GM19438 (cell line): ENCODE results near the gene VPS13D.
"Not testable (repeated sequence)": the region's sequence is repeated elsewhere in the genome, so short reads cannot be mapped to it uniquely, and the experiment has no call there.

Experiments used
- ATAC-seq: cut with Tn5 transposase; IDR thresholded peaks from one replicate; pipeline ENCODE4 v1.9.1; 2021; ENCODE audit warnings: low read depth; ENCODE audit not compliant: unreplicated experiment

Gene VPS13D

DNA sequence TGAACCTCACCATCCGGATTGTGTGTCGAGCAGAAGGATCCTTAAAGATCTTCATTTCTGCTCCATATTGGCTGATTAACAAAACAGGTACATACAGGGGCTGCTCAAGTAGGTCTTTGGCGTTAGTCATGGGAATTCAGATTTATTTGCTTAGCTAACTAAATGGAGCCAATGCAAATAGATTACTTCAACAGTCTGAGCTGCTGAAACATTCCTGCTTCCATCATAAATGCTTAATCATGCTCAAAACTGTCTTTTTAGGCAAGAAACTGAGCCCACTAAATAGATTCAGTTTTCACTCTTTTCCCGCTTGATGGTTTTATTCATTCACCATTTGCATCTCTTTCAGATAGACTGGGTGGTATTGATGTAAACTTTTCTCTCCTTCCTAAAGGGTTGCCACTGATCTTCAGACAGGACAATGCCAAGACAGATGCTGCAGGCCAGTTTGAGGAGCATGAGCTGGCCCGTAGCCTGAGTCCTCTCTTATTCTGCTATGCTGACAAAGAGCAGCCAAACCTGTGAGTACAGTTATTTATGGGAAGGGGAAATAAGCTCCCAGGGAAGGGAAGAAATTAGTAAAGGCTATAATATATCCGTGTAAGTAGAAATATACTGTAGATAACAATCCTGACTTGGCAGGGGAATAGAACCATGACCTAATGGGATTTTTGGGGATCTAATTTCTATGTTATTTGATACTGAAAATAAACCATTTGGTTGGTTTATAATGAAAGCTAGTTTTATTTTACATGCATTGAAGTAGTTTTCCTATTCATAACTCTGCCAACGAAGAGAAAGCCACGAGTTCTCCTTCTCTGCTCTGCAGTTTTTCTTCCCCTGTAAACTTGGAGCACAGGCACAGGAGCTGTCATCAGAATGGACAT is 126.4 kb downstream of the VPS13D start:
- ATAC-seq: no peak

DNA sequence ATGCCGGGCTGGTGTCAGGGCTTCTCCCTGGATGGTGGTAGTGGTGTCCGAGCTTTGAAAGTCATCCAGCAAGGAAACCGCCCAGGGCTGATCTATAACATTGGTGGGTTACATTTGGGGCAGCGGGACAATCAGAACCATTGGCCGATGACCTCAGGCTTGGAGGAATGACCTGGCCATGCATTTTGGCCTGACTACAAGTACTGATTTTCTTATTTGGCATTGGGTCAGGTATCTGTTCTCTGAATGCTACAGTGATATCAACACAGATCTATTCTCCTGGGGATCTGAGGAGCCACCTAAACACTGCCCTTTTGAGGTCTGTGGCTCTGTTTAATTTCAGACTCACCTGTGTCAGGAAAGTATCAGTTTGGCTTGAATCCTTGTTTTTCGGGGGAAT is 128.7 kb downstream of the VPS13D start:
- ATAC-seq: no peak

DNA sequence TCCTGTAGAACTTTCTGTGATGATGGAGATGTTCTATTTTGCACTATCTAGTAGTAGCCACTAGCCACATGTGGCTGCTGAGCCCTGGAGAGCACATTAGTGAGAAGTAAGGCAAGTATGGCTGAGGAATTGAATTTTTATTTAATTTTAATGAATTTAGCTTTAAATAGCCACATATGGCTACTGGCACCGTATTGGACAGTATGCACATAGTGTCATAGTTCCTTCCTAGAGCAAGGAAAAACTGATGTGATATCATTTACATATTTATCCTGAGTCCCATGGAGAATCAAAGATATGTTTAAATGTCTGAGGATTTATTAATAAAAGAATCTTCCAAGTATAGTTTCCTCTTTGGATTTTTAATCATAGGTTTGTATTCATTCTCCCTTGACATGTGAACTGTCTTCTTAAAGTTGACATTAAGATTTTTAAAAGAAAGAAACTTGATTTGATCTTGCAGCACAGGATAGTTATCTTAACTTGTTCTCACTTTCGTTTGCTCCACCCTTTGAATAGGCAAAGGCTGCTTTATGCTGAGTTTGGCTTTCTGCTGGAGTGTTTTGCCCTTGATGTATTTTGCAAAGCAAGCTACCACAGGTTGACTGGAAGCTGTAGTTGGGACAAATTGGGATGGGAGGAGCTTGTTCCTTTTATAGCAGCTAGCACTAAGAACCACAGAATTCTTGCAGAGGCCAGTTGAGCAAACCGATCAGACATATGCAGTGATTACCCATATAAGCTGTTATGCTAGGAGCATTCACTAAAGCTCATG is 129.7 kb downstream of the VPS13D start:
- no peak for ATAC-seq

DNA sequence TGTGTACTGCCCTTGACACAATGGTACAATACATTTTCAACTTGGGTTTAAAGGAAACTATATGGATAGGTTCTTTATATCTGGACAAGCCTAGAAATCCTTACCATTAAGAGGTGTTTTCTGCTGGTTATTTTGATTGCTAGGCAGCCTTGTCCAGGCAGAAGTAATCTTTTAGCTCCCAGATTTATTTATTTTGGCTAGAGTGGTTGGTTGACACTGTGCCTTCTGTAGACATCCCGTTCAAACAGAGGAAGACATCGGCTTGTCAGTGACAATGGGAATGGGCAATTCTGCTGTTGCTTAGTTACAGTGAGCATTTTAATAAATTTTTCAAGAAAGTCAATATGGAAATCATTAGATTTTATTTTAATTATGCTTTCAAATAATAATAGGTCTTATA is 138.8 kb downstream of the VPS13D start:
- ATAC-seq: no peak

DNA sequence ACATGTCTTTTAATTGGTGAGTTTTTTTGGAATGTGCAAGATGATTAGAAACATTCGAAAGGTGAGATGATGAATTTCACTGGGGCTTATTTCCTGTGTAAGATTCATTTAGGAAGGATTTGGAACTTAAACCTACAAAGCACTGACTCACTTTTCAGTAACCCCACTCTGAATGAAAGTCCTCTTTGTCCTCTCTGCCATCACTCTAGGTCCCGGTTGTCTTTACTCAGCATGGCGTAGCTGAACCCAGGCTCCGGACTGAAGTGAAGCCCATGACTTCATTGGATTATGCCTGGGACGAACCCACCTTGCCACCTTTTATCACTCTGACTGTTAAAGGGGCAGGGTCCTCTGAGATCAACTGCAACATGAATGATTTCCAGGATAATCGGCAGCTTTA is 139.4 kb downstream of the VPS13D start:
- no peak for ATAC-seq

DNA sequence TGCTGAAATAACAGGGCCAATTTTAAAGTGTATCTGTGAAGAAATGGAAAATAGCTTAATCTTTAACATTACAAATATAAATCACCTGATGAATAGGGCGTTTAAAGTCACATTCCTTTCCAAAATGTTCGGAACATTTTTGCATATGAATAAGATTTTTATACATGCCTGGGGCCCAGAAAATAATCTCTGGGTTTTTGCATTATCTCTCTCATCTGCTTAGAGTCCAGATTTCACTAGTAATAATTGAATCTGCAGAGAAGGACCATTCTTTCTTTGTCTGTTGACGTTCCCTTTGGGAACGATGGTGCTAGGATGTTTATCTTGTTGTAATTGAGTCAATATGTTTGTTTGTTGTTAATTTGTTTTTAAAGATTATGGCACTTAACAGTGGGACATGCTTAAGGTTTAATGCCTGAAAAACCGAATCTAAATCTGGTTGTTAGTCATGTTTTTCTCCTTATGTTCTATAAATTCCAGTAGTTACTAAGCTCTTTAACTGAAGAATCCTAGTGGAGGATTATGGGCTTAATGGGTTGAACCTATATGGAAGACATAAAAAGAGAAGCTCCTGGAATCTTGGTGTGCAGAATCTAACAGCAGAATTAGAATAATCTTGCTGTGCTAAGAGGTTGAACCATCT is 140.6 kb downstream of the VPS13D start:
- no peak for ATAC-seq

DNA sequence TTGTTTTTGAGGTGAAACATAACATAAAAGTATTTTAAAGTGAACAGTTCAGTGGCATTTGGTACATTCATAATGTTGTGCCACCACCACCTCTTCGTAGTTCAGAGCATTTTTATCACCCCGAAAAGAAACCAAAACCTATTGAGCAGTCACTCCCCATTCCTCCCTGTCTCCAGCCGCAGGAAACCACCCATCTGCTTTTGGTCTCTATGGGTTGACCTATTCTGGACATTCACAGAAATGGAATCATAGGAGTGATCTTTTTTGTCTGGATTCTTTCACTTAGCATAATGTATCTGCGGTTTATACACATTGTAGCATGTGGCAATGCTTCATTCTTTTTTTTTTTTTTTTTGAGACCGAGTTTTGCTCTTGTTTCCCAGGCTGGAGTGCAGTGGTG is 141.2 kb downstream of the VPS13D start:
- no peak for ATAC-seq

DNA sequence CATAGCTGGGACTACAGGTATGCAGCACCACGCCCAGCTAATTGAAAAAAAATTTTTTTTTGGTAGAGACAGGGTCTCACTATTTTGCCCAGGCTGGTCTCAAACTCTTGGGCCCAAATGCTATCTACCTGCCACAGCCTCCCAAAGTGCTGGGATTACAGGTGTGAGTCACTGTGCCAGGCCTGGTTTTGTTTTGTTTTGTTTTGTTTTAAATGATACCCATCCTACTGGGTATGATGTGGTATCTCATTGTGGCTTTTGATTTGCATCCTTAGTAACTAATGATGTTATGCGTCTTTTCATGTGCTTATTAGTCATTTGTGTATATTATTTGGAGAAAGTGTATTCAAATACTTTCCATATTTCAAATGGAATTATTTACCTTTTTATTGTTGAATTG is 142.3 kb downstream of the VPS13D start:
- no peak for ATAC-seq

DNA sequence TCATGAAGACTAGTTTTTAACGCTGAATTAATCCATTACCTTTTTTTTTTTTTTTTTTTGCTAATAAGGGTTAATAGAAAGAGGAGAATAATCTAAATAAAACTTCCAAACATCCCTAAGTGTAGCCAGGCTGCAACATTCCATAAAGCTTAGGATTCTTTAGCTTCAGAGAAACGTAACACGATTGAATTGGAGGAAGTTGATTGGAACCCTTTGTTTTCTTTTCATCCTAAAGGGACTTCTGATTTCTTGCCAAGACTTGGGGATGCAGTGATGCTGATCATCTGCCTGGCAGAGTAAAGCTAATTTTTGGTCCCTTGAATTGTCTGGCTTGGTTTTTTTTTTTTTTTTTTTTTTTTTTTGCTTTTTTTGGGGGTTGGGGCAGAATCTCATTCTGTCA is 142.9 kb downstream of the VPS13D start:
- ATAC-seq: no peak

DNA sequence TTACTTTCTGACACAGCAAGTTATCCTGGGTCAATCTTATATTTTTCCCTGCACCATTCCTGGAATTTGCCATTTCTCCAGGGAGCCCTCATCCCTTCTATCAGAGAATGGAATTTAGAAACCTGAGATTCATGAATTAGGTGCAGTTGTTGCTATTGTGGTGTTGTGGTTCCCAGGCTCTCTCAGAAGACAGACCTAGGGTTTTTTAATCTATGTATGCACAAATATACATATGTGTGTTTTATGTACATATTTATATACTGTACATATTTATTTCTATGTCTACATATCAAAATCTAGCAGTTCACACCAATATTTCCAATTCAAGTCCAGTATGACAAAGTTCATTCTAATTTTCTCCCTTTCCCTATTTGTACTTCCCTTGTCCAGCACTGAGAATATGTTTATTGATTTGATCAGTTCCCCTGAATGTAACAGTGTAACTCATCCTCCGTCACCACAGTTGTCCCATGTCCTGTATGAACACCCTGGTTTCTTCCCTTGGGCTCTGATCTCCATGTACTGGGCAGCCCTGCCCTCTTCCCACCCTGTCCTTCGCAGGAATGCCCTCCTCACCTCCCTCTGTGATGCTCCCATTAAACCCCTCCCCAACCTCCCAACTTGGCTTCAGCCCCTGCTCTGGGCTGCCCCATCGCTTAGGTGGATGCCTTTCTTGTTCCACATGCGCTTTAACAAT is 145.5 kb downstream of the VPS13D start:
- ATAC-seq: no peak

DNA sequence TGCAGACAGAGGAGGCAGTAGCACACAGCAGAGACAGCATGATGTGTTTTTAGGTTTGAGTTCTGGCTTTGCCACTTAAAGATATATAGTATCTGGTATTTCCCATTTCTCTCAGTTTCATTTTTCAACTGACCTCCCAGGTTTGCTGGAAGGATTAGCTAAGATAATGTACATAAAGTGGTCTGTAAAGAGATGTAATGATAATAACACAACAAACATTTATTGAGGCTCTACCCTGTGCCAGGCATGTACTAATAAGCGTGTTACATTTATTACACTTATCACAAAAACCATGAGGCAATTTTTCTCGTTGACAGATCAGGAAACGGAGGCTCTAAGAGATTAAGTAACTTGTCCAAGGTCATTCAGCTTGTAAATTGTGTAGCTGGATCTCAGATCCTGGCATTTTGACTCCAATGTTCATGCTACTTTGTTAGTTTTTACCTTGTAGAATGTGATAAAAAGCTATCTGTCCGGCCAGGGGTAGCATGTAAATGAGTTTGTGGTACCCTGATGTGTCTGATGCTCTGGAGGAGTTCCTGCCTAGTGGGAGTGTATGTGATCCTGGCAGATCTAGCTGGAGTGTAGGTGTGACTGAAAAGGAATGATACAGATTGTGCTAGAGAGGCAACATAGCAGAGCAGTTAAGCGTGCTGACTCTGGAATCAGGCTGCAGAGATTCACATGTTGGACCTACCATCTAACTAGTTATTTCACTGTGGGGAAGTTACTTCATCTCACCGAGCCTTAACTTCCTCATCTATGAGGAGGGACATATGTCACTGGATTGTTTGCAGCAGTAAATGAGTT is 146.6 kb downstream of the VPS13D start:
- no peak for ATAC-seq

DNA sequence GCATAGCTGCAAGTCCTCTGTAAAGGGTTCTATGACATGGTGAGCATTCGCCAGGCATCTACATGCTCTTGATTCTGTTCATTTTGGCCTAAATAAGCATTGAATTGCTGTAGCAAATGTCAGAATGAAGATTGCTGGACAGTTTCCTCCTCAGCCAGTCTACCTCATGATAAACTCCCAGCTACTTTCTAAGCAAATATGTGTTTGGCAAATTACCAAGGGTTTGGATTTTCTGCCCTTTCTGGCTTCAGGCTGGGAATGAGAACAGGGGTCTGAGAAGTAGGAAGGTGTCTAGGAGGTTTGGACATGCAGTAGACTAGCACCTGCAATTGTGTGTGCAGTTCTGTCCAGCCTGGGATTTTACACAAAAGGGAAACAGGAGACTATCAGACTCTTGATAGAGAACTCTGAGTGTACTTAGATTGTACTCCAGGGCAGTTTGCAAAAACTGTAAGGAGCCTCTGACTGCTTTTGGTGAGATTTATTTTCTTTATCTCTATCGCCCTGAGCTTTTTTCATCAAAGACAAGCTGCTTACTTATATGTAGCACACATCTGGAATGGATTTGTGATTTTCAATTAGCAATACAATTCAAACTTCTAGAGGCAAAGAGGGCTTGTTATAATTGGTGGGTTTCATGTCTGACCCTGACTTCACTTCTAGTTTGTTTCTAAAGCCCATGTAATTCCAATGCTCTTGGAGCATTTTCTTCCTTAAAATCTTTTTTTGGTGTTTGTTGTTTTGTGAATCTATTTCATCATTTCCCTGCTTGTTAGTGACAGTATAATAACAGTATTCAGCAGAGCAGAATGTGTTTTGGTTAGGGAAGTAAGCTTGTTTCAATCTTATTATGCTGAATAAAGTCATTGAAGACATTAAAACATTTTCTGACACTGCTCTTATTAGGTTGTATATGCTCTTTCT is 150.8 kb downstream of the VPS13D start:
- no peak for ATAC-seq

DNA sequence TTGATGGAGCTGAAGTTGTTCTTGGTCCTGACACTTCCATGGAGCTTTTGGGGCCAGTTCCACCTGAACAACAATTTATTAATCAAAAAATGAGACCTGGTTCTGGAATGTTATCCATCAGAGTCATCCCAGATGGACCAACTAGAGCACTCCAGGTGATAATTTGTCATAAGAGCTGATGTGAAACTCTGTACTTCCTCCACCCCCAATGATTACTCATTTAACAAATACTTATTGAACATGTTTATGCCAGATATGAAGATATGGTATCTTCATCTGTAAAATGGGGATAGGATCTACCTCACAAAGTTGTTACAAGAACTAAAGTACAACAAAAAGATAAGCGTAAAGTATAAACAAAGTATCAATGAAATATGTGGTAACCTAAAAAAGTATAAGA is 153.2 kb downstream of the VPS13D start:
- no peak for ATAC-seq

DNA sequence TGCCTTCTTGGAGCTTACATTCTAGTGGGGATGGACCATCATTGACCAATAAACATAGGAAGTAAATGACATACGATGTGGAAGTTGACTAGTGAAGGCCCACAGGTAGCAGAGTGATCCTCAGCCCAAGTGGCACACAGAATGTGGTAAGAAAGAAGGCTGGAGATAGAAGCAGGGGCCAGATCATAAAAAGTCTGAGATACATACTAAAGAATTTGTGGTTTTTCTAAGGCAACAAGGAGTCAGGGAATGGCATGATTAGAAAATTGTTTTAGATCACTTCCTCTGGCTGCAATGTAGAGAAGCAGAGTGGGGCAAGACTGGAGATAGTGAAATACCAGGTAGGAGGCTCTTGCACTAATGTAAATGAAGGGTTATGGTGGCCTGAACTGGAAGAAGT is 154.0 kb downstream of the VPS13D start:
- no peak for ATAC-seq

DNA sequence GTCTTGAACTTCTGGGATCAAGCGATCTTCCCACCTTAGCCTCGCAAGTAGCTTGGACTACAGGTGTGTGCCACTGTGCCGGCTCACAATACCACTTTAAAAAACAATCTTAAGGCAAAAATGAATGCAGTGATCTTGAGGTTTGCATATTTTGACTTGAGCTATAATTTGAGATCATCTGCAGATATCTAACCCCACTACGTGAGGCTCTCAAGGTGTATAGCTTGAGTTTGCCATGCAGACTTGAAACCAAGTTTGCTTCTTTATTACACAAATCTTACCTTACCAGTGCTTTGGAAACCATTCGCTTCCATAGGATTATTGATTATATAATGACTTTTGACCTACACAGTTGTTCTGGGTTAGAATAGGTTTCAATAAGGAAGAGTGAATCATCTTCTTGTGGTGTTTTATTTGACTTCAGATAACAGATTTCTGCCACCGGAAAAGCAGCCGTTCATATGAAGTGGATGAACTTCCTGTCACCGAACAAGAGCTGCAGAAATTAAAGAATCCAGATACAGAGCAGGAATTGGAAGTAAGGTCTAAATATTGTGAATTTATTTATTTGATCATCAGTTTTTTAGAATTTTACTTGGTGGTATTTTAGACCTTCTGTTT is 155.1 kb downstream of the VPS13D start:
- ATAC-seq: no peak

DNA sequence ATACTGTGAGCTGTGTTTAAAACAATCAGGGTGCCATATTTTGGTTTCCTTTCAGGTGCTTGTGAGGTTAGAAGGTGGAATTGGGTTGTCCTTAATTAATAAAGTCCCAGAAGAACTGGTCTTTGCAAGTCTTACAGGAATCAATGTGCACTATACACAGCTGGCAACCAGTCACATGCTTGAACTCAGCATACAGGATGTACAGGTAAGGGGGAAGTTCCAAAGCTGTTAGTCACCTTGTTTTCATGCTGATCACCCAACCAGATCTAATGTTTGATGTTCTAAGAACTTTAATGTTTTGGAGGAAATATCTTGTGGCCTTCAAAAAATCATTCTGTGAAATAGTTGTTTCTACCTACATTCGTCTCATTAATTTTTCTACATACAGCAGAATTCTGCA is 156.3 kb downstream of the VPS13D start:
- ATAC-seq: no peak

DNA sequence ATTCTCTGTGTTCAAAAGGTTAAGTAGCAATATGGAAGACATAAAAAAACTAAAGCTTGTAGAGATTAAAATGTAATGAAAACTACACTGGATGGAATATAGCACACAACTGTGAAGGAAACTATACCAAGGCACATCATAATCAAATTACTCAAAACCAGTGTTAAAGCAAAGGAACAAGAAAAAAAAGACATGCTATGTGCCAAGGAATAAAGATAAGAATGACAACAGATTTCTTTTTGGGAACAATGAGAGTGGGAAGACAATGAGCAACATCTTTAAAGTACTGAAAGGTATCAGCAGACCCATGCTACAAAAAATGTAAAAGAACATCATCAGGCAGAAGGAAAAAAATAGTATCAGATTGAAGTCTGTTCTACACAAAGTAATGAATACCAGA is 157.8 kb downstream of the VPS13D start:
- no peak for ATAC-seq

DNA sequence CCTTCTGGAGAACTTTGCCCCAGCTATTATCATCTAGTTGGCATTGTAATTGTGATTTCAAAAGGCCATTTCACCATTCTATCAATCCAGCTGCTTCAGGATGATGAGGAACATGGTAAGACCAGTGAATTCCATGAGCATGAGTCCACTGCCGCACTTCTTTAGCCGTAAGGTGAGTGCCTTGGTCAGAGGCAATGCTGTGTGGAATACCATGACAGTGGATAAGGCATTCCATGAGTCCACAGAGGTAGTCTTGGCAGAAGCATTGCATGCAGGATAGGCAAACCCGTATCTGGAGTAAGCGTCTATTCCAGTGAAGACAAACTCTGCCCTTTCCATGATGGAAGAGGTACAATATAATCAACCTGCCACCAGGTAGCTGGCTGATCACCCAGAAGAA is 160.5 kb downstream of the VPS13D start:
- not testable (repeated sequence) for ATAC-seq
